Hepatocyte (in vitro differentiated cells): ENCODE data around the gene TBC1D13. TPM values are rescaled to one million over a fixed set of nuclear protein-coding genes. Genes with fewer than 3 reads are reported as not detected.
"Not testable (repeated sequence)": the region's sequence is repeated elsewhere in the genome, so short reads cannot be mapped to it uniquely, and the experiment has no call there.

Experiments used
- DNase-seq: peaks from one replicate; pipeline ENCODE4 v3.0.0-alpha.2; 2016; ENCODE audit warnings: low spot score
- H2AFZ ChIP-seq: fragments of 200-600 bp; sonication (generic); 2 replicates; pipeline ENCODE4 v1.6.0; 2016; ENCODE audit warnings: antibody characterized with exemption, mild to moderate bottlenecking
- H3K27ac ChIP-seq: fragments of 200-600 bp; sonication (generic); 2 replicates; pipeline ENCODE4 v1.5.1; 2016; ENCODE audit warnings: mild to moderate bottlenecking
- H3K27me3 ChIP-seq: fragments of 200-600 bp; sonication (generic); 2 replicates; pipeline ENCODE4 v1.6.1; 2016
- H3K36me3 ChIP-seq: fragments of 200-600 bp; sonication (generic); replicated peaks from 2 replicates; pipeline ENCODE4 v1.5.1; 2016; ENCODE audit warnings: low read depth; ENCODE audit not compliant: insufficient read depth
- H3K4me1 ChIP-seq: fragments of 200-600 bp; sonication (generic); 2 replicates; pipeline ENCODE4 v1.5.1; 2016; ENCODE audit warnings: mild to moderate bottlenecking, moderate library complexity; ENCODE audit not compliant: insufficient read depth
- H3K4me2 ChIP-seq: fragments of 200-600 bp; sonication (generic); 2 replicates; pipeline ENCODE4 v1.6.0; 2016
- H3K4me3 ChIP-seq: fragments of 200-600 bp; sonication (generic); 2 replicates; pipeline ENCODE4 v1.5.1; 2016; ENCODE audit warnings: mild to moderate bottlenecking
- H3K79me2 ChIP-seq: fragments of 200-600 bp; sonication (generic); 2 replicates; pipeline ENCODE4 v1.6.0; 2017; ENCODE audit warnings: mild to moderate bottlenecking
- H3K9me2 ChIP-seq: fragments of 200-600 bp; sonication (generic); replicated peaks from 2 replicates; pipeline ENCODE4 v1.6.0; 2017; ENCODE audit warnings: mild to moderate bottlenecking; ENCODE audit not compliant: insufficient read depth
- H3K9me3 ChIP-seq: fragments of 200-600 bp; sonication (generic); 2 replicates; pipeline ENCODE4 v1.5.1; 2016; ENCODE audit warnings: low read depth, mild to moderate bottlenecking
- H4K20me1 ChIP-seq: fragments of 200-600 bp; sonication (generic); 2 replicates; pipeline ENCODE4 v1.6.0; 2016; ENCODE audit warnings: mild to moderate bottlenecking; ENCODE audit not compliant: insufficient read depth, poor library complexity, severe bottlenecking
- EZH2 ChIP-seq: fragments of 200-600 bp; sonication (generic); IDR thresholded peaks from 2 replicates; pipeline ENCODE4 v1.6.1; 2016; ENCODE audit warnings: antibody characterized with exemption, mild to moderate bottlenecking, borderline replicate concordance
- EZH2phosphoT487 ChIP-seq: fragments of 200-600 bp; sonication (generic); IDR thresholded peaks from one replicate; pipeline ENCODE4 v1.6.1; 2018; ENCODE audit warnings: antibody characterized with exemption, mild to moderate bottlenecking, low read depth, moderate library complexity; ENCODE audit not compliant: unreplicated experiment, severe bottlenecking
- WGBS: methylation state at CpG from one replicate; pipeline ENCODE4 v1.1.6; 2016; ENCODE audit warnings: low lambda C conversion rate; ENCODE audit errors: missing lambda C conversion rate; 5-methylcytosine and 5-hydroxymethylcytosine counted together
- polyA plus RNA-seq: library from polyadenylated mRNA; unstranded; fragments of >200 nt; fragmentation: Nextera tagmentation; extraction: Ambion mirVana; gene quantifications from 2 replicates; pipeline ENCODE4 v1.2.1, GENCODE V29; 2016
- total RNA-seq: library from RNA; depleted of rRNA; stranded (reverse); fragments of >200 nt; gene quantifications from 2 replicates; pipeline ENCODE4 v1.2.3, GENCODE V29; 2014
- TF ChIP-seq, protein P1 (sequence below): fragments of 200-600 bp; sonication (generic); IDR thresholded peaks from 2 replicates; pipeline ENCODE4 v1.5.1; 2016; ENCODE audit warnings: antibody characterized with exemption, mild to moderate bottlenecking; ENCODE audit not compliant: poor library complexity

The TBC1D13 gene
- total and polyA plus RNA-seq, 2 experiments from 2014 or later: 21.4 to 25.2 TPM

- Histone ChIP-seq H4K20me1 (no peaks in the 10 kb centered on the region), H3K9me2 (no peaks in the 10 kb centered on the region), H3K4me2 (no peak overlapping the region), H3K79me2 (peaks cover 14% of the 10 kb centered on the region), H3K4me3 (no peak overlapping the region), H3K4me1 (peaks cover 5% of the 10 kb centered on the region), H3K9me3 (no peaks in the 10 kb centered on the region), H3K36me3 (no peaks in the 10 kb centered on the region), H3K27me3 (no peaks in the 10 kb centered on the region), H2AFZ (no peak overlapping the region), H3K27ac (no peak overlapping the region)
- DNase-seq: no peak
- TF ChIP-seq, protein P1, sequence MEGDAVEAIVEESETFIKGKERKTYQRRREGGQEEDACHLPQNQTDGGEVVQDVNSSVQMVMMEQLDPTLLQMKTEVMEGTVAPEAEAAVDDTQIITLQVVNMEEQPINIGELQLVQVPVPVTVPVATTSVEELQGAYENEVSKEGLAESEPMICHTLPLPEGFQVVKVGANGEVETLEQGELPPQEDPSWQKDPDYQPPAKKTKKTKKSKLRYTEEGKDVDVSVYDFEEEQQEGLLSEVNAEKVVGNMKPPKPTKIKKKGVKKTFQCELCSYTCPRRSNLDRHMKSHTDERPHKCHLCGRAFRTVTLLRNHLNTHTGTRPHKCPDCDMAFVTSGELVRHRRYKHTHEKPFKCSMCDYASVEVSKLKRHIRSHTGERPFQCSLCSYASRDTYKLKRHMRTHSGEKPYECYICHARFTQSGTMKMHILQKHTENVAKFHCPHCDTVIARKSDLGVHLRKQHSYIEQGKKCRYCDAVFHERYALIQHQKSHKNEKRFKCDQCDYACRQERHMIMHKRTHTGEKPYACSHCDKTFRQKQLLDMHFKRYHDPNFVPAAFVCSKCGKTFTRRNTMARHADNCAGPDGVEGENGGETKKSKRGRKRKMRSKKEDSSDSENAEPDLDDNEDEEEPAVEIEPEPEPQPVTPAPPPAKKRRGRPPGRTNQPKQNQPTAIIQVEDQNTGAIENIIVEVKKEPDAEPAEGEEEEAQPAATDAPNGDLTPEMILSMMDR: no peak
- no peak for TF ChIP-seq EZH2phosphoT487
- no peak for TF ChIP-seq EZH2
- 93% methylated on average over 8 of the region's 8 CpGs for WGBS
Measured at GRCh38 chr9:128792978-128793686, 6.1 kb downstream of the TBC1D13 start.

GRCh38 chr9:128794961-128795360, 7.9 kb downstream of the TBC1D13 start:
- H2AFZ ChIP-seq, H3K36me3 ChIP-seq, H4K20me1 ChIP-seq, DNase-seq, H3K4me2 ChIP-seq, H3K9me3 ChIP-seq, H3K9me2 ChIP-seq, H3K27ac ChIP-seq, H3K27me3 ChIP-seq, H3K4me1 ChIP-seq, H3K79me2 ChIP-seq, H3K4me3 ChIP-seq: not testable (repeated sequence)
- WGBS: 42% methylated on average over 2 of the region's 2 CpGs

DNA sequence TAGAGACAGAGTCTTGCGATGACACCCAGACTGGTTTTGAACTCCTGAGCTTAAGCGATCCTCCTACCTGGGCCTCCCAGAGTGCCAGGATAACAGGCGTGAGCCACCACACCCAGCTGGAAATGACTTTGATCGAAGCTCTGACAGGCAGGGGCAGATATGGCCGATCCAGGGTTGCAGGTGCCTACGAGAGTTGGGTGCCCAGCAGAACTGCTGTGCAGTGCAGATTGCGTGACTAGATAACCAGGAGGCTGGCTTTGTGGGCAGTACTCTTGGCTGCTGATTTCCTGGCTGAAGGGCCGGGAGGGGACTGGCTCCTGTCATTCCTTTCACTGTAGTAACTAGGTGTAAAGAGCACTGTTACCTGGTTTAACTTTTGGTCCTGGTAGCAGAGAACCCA, 11.8 kb downstream of the TBC1D13 start:
- Histone ChIP-seq H2AFZ (no peak overlapping the region), H3K27ac (no peak overlapping the region), H3K9me2 (no peaks in the 10 kb centered on the region), H3K4me1 (no peaks in the 10 kb centered on the region), H3K9me3 (no peaks in the 10 kb centered on the region), H3K27me3 (no peaks in the 10 kb centered on the region), H3K4me2 (no peak overlapping the region), H3K4me3 (no peak overlapping the region), H4K20me1 (no peaks in the 10 kb centered on the region), H3K79me2 (no peaks in the 10 kb centered on the region), H3K36me3 (no peaks in the 10 kb centered on the region)
- WGBS: 94% methylated on average over 8 of the region's 8 CpGs
- no peak for TF ChIP-seq EZH2
- TF ChIP-seq, protein P1: no peak
- no peak for TF ChIP-seq EZH2phosphoT487
- no peak for DNase-seq

DNA sequence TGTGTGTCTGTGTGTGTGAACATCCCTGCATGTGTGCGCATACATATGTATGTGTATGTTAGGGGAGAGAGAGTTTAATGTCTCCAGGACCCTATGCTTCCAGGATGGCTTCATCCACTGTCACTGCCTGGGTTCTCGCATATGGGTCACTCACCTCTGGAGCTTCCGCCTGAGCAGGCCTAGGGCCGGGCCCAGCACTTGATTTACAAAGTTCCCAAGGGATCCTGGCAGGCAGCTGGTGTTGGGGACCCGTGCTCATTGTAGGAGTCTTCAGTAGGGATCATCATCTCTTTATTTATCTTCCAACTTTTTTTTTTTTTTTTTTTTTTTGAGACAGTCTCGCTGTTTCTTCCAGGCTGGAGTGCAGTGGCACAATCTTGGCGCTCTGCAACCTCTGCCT, 13.0 kb downstream of the TBC1D13 start:
- Histone ChIP-seq H3K79me2 (no peaks in the 10 kb centered on the region), H3K9me3 (no peaks in the 10 kb centered on the region), H3K4me2 (no peak overlapping the region), H4K20me1 (no peaks in the 10 kb centered on the region), H3K27ac (no peak overlapping the region), H2AFZ (no peak overlapping the region), H3K4me1 (no peaks in the 10 kb centered on the region), H3K9me2 (no peaks in the 10 kb centered on the region), H3K27me3 (no peaks in the 10 kb centered on the region), H3K4me3 (no peak overlapping the region), H3K36me3 (no peaks in the 10 kb centered on the region)
- no peak for DNase-seq
- TF ChIP-seq, protein P1: no peak
- TF ChIP-seq EZH2: no peak
- no peak for TF ChIP-seq EZH2phosphoT487
- 96% methylated on average over 7 of the region's 7 CpGs for whole genome bisulfite sequencing
